ENCODE data around the gene CIBAR2.

The CIBAR2 gene

GRCh38 chr16:85103114-85104079 lies 8.9 kb downstream of the CIBAR2 start:
- no peak overlapping the region for H4K12ac ChIP-seq (ENCODE audit: low read depth, low read length)
- H3K36me3 ChIP-seq (ENCODE audit: control insufficient read depth in 1 of 2, insufficient read depth in 2 of 2, low read length in 2 of 2), result no peaks in the 10 kb centered on the region
- no peak overlapping the region for H2AK5ac ChIP-seq (ENCODE audit: low read length)
- no peak for DNase-seq
- WGBS (ENCODE audit: extremely low coverage, insufficient coverage, insufficient read length), result no CpG with 5 or more reads among the region's 23 CpGs
- H2BK120ac ChIP-seq (ENCODE audit: insufficient read depth, low read length, poor library complexity), result no peak overlapping the region
- H3K79me2 ChIP-seq (ENCODE audit: control insufficient read depth, insufficient read depth, low read length, poor library complexity), result no peaks in the 10 kb centered on the region
- H3K4me2 ChIP-seq (ENCODE audit: low read length), result no peak overlapping the region
- H2BK12ac ChIP-seq (ENCODE audit: low read length), result no peak overlapping the region
- H4K8ac ChIP-seq (ENCODE audit: low read depth, low read length), result no peak overlapping the region
- no peak overlapping the region for H3K9ac ChIP-seq (ENCODE audit: low read length)
- H3K14ac ChIP-seq (ENCODE audit: low read length), result no peak overlapping the region
- H3K4ac ChIP-seq (ENCODE audit: low read depth, low read length), result no peak overlapping the region
- H3K4me3 ChIP-seq (ENCODE audit: low read depth, low read length), result no peak overlapping the region
- H3K27me3 ChIP-seq (ENCODE audit: insufficient read depth, low read length), result no peaks in the 10 kb centered on the region
- no peaks in the 10 kb centered on the region for H3K79me1 ChIP-seq (ENCODE audit: low read length)
- no peak overlapping the region for H2BK5ac ChIP-seq (ENCODE audit: low read depth, low read length, poor library complexity)
- H3K18ac ChIP-seq (ENCODE audit: low read length), result no peak overlapping the region
- peaks cover 8% of the 10 kb centered on the region for H3K9me3 ChIP-seq (ENCODE audit: insufficient read depth, low read depth, low read length)
- H3K23ac ChIP-seq (ENCODE audit: low read length), result no peak overlapping the region
- H2AFZ ChIP-seq (ENCODE audit: insufficient read depth, low read length, poor library complexity), result no peak overlapping the region
- H4K91ac ChIP-seq (ENCODE audit: low read depth, low read length), result no peak overlapping the region
- H3K27ac ChIP-seq (ENCODE audit: low read depth, low read length), result no peak overlapping the region
- no peaks in the 10 kb centered on the region for H3K4me1 ChIP-seq (ENCODE audit: control insufficient read depth in 1 of 2, insufficient read depth in 2 of 2, low read length in 2 of 2)

GRCh38 chr16:85101956-85102630 lies 10.2 kb downstream of the CIBAR2 start:
- no CpG with 5 or more reads among the region's 11 CpGs for WGBS (ENCODE audit: extremely low coverage, insufficient coverage, insufficient read length)
- Histone ChIP-seq H2BK5ac (ENCODE audit: low read depth, low read length, poor library complexity) (no peak overlapping the region), H3K9ac (ENCODE audit: low read length) (no peak overlapping the region), H3K27ac (ENCODE audit: low read depth, low read length) (no peak overlapping the region), H3K18ac (ENCODE audit: low read length) (no peak overlapping the region), H4K91ac (ENCODE audit: low read depth, low read length) (no peak overlapping the region), H3K27me3 (ENCODE audit: insufficient read depth, low read length) (no peaks in the 10 kb centered on the region), H3K36me3 (ENCODE audit: control insufficient read depth in 1 of 2, insufficient read depth in 2 of 2, low read length in 2 of 2) (no peaks in the 10 kb centered on the region), H2AFZ (ENCODE audit: insufficient read depth, low read length, poor library complexity) (no peak overlapping the region), H3K9me3 (ENCODE audit: insufficient read depth, low read depth, low read length) (peaks cover 8% of the 10 kb centered on the region), H3K23ac (ENCODE audit: low read length) (no peak overlapping the region), H3K14ac (ENCODE audit: low read length) (no peak overlapping the region), H3K4me2 (ENCODE audit: low read length) (no peak overlapping the region), H3K4me1 (ENCODE audit: control insufficient read depth in 1 of 2, insufficient read depth in 2 of 2, low read length in 2 of 2) (no peaks in the 10 kb centered on the region), H3K79me2 (ENCODE audit: control insufficient read depth, insufficient read depth, low read length, poor library complexity) (no peaks in the 10 kb centered on the region), H2BK12ac (ENCODE audit: low read length) (no peak overlapping the region), H2BK120ac (ENCODE audit: insufficient read depth, low read length, poor library complexity) (no peak overlapping the region), H2AK5ac (ENCODE audit: low read length) (no peak overlapping the region), H3K79me1 (ENCODE audit: low read length) (no peaks in the 10 kb centered on the region), H3K4me3 (ENCODE audit: low read depth, low read length) (no peak overlapping the region), H4K12ac (ENCODE audit: low read depth, low read length) (no peak overlapping the region), H4K8ac (ENCODE audit: low read depth, low read length) (no peak overlapping the region), H3K4ac (ENCODE audit: low read depth, low read length) (no peak overlapping the region)
- DNase-seq, result no peak

- Histone ChIP-seq H2BK12ac (ENCODE audit: low read length) (no peak overlapping the region), H3K9ac (ENCODE audit: low read length) (no peak overlapping the region), H2AK5ac (ENCODE audit: low read length) (no peak overlapping the region), H3K9me3 (ENCODE audit: insufficient read depth, low read depth, low read length) (peaks cover 4% of the 10 kb centered on the region), H2BK120ac (ENCODE audit: insufficient read depth, low read length, poor library complexity) (no peak overlapping the region), H4K12ac (ENCODE audit: low read depth, low read length) (no peak overlapping the region), H3K4me3 (ENCODE audit: low read depth, low read length) (no peak overlapping the region), H3K27ac (ENCODE audit: low read depth, low read length) (no peak overlapping the region), H2AFZ (ENCODE audit: insufficient read depth, low read length, poor library complexity) (no peak overlapping the region), H3K4me1 (ENCODE audit: control insufficient read depth in 1 of 2, insufficient read depth in 2 of 2, low read length in 2 of 2) (no peaks in the 10 kb centered on the region), H3K27me3 (ENCODE audit: insufficient read depth, low read length) (no peaks in the 10 kb centered on the region), H3K14ac (ENCODE audit: low read length) (no peak overlapping the region), H3K4ac (ENCODE audit: low read depth, low read length) (no peak overlapping the region), H4K91ac (ENCODE audit: low read depth, low read length) (no peak overlapping the region), H3K79me2 (ENCODE audit: control insufficient read depth, insufficient read depth, low read length, poor library complexity) (no peaks in the 10 kb centered on the region), H3K23ac (ENCODE audit: low read length) (no peak overlapping the region), H3K79me1 (ENCODE audit: low read length) (no peaks in the 10 kb centered on the region), H4K8ac (ENCODE audit: low read depth, low read length) (no peak overlapping the region), H3K36me3 (ENCODE audit: control insufficient read depth in 1 of 2, insufficient read depth in 2 of 2, low read length in 2 of 2) (no peaks in the 10 kb centered on the region), H3K18ac (ENCODE audit: low read length) (no peak overlapping the region), H3K4me2 (ENCODE audit: low read length) (no peak overlapping the region), H2BK5ac (ENCODE audit: low read depth, low read length, poor library complexity) (no peak overlapping the region)
- no CpG with 5 or more reads among the region's 10 CpGs for WGBS (ENCODE audit: extremely low coverage, insufficient coverage, insufficient read length)
- no peak for DNase-seq
Measured at GRCh38 chr16:85100265-85100664, 12.0 kb downstream of the CIBAR2 start.

GRCh38 chr16:85098565-85098964 lies 13.7 kb downstream of the CIBAR2 start:
- Histone ChIP-seq H4K8ac (ENCODE audit: low read depth, low read length) (no peak overlapping the region), H3K27me3 (ENCODE audit: insufficient read depth, low read length) (no peaks in the 10 kb centered on the region), H2AFZ (ENCODE audit: insufficient read depth, low read length, poor library complexity) (no peak overlapping the region), H3K9me3 (ENCODE audit: insufficient read depth, low read depth, low read length) (no peaks in the 10 kb centered on the region), H3K9ac (ENCODE audit: low read length) (no peak overlapping the region), H3K79me1 (ENCODE audit: low read length) (no peaks in the 10 kb centered on the region), H4K91ac (ENCODE audit: low read depth, low read length) (no peak overlapping the region), H3K4ac (ENCODE audit: low read depth, low read length) (no peak overlapping the region), H4K12ac (ENCODE audit: low read depth, low read length) (no peak overlapping the region), H3K4me1 (ENCODE audit: control insufficient read depth in 1 of 2, insufficient read depth in 2 of 2, low read length in 2 of 2) (no peaks in the 10 kb centered on the region), H3K27ac (ENCODE audit: low read depth, low read length) (no peak overlapping the region), H2BK120ac (ENCODE audit: insufficient read depth, low read length, poor library complexity) (no peak overlapping the region), H3K79me2 (ENCODE audit: control insufficient read depth, insufficient read depth, low read length, poor library complexity) (no peaks in the 10 kb centered on the region), H3K14ac (ENCODE audit: low read length) (no peak overlapping the region), H2BK5ac (ENCODE audit: low read depth, low read length, poor library complexity) (no peak overlapping the region), H3K23ac (ENCODE audit: low read length) (no peak overlapping the region), H2BK12ac (ENCODE audit: low read length) (no peak overlapping the region), H3K18ac (ENCODE audit: low read length) (no peak overlapping the region), H3K4me2 (ENCODE audit: low read length) (no peak overlapping the region), H3K4me3 (ENCODE audit: low read depth, low read length) (no peak overlapping the region), H3K36me3 (ENCODE audit: control insufficient read depth in 1 of 2, insufficient read depth in 2 of 2, low read length in 2 of 2) (no peaks in the 10 kb centered on the region), H2AK5ac (ENCODE audit: low read length) (no peak overlapping the region)
- peak in 1 of 2 donors; percentile 43 for DNase-seq
- WGBS (ENCODE audit: extremely low coverage, insufficient coverage, insufficient read length), result no CpG with 5 or more reads among the region's 10 CpGs

Data from trophoblast cell (in vitro differentiated cells and primary cell).